ENCODE data around the gene SLFN12L. TPM values are rescaled to one million over a fixed set of nuclear protein-coding genes. Genes with fewer than 3 reads are reported as not detected.

The SLFN12L gene
- total RNA-seq (ENCODE audit: unreplicated experiment), result not detected
- long read RNA-seq, result 0 reads

DNA sequence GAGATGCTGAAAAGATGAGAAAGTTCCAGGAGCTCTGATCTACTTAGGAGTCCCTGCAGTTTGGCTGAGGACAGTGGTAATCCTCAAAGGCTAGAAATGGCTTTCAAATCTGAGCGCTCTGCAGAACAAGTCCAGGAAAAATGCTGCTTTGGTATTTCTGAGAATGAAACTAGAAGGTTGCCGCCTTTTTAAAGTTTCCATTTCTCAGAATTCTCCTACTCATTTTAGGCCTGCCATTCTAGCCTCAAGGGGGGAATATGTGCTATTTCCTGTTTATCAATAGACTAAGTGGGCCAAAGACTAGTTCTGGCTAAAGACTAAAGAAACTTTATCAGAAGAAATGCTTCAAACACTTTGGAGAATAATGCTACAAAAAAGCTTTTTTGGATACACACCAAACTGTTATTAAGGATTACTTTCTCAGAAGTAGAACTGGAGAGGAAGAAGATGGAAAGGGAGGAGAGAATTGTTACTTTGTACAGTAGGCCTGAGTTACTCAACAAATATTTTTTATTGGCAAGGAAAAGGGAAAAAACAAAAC is at the start of gene SLFN12L:
SLFN12L (minus strand) TSS at position 78 of the 541 bp plus-strand sequence. CDS start 15,314 bp downstream, outside the sequence.
- Mint-ChIP-seq H3K4me3 (ENCODE audit: unreplicated experiment) (no peak within 1 kb of the TSS), H3K9me3 (ENCODE audit: unreplicated experiment) (no peaks in the 10 kb centered on the region), H3K27ac (ENCODE audit: unreplicated experiment) (no peak within 1 kb of the TSS), H3K36me3 (ENCODE audit: unreplicated experiment) (no peaks in the 10 kb centered on the region), H3K27me3 (ENCODE audit: unreplicated experiment) (peaks cover 3% of the 10 kb centered on the region), H3K4me1 (ENCODE audit: low read depth, unreplicated experiment) (no peaks in the 10 kb centered on the region)
- DNase-seq, result no peak
- TF ChIP-seq, protein P1, sequence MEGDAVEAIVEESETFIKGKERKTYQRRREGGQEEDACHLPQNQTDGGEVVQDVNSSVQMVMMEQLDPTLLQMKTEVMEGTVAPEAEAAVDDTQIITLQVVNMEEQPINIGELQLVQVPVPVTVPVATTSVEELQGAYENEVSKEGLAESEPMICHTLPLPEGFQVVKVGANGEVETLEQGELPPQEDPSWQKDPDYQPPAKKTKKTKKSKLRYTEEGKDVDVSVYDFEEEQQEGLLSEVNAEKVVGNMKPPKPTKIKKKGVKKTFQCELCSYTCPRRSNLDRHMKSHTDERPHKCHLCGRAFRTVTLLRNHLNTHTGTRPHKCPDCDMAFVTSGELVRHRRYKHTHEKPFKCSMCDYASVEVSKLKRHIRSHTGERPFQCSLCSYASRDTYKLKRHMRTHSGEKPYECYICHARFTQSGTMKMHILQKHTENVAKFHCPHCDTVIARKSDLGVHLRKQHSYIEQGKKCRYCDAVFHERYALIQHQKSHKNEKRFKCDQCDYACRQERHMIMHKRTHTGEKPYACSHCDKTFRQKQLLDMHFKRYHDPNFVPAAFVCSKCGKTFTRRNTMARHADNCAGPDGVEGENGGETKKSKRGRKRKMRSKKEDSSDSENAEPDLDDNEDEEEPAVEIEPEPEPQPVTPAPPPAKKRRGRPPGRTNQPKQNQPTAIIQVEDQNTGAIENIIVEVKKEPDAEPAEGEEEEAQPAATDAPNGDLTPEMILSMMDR (IDR thresholded peaks at IDR 0.05; ENCODE audit: partially characterized antibody, unreplicated experiment), result no peak

DNA sequence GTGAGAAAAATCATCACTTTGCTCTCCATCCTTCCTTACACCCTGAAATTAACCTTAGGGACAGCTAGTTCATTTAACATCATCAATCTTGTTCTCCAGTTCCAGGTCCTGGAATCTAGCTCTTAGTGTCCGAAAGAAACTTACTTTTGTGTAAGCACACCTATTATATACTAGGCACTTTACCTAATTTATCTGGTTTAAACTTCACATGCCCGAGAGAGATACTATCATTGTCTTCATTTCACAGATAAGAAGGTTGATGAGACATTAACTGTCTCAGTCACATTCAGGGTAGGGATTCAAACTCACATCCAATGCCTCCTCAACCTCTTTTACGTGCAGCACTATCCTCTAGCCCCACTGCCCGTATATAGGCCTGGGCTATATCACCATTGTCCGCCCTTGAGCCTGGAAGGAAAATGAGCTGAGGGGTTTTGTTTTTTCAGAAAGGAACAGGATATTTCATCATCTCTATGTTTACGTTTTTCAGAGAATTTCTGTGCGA is 49.1 kb upstream of the SLFN12L start:
- Mint-ChIP-seq H3K27ac (ENCODE audit: unreplicated experiment) (peak overlapping the region; percentile 100), H3K4me3 (ENCODE audit: unreplicated experiment) (peak overlapping the region; percentile 100), H3K27me3 (ENCODE audit: unreplicated experiment) (peaks cover 13% of the 10 kb centered on the region), H3K36me3 (ENCODE audit: unreplicated experiment) (no peaks in the 10 kb centered on the region), H3K4me1 (ENCODE audit: low read depth, unreplicated experiment) (peaks cover 14% of the 10 kb centered on the region), H3K9me3 (ENCODE audit: unreplicated experiment) (peaks cover 14% of the 10 kb centered on the region)
- no peak for DNase-seq
- TF ChIP-seq, protein P1 (IDR thresholded peaks at IDR 0.05; ENCODE audit: partially characterized antibody, unreplicated experiment), result no peak

DNA sequence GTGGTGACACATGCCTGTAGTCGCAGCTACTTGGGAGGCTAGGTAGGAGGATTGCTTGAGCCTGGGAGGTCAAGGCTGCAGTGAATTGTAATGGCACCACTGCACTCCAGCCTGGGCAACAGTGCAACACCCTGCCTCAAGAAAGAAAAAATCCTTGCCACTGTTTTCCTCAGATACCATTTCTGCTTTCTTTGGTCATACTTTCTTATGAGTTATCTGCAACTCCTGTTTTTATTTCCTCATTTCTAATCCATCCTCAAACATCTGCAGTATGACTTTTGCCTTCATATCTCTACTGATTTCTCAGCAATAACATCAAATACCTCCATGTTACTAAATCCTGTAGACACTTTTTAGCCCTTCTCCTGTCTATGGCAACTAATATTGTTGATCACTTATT is 46.6 kb upstream of the SLFN12L start:
- H3K9me3 Mint-ChIP-seq (ENCODE audit: unreplicated experiment), result peaks cover 14% of the 10 kb centered on the region
- no peaks in the 10 kb centered on the region for H3K36me3 Mint-ChIP-seq (ENCODE audit: unreplicated experiment)
- TF ChIP-seq, protein P1 (IDR thresholded peaks at IDR 0.05; ENCODE audit: partially characterized antibody, unreplicated experiment), result no peak
- peaks cover 13% of the 10 kb centered on the region for H3K27me3 Mint-ChIP-seq (ENCODE audit: unreplicated experiment)
- H3K4me3 Mint-ChIP-seq (ENCODE audit: unreplicated experiment), result no peak overlapping the region
- peaks cover 11% of the 10 kb centered on the region for H3K4me1 Mint-ChIP-seq (ENCODE audit: low read depth, unreplicated experiment)
- no peak overlapping the region for H3K27ac Mint-ChIP-seq (ENCODE audit: unreplicated experiment)
- DNase-seq, result no peak

DNA sequence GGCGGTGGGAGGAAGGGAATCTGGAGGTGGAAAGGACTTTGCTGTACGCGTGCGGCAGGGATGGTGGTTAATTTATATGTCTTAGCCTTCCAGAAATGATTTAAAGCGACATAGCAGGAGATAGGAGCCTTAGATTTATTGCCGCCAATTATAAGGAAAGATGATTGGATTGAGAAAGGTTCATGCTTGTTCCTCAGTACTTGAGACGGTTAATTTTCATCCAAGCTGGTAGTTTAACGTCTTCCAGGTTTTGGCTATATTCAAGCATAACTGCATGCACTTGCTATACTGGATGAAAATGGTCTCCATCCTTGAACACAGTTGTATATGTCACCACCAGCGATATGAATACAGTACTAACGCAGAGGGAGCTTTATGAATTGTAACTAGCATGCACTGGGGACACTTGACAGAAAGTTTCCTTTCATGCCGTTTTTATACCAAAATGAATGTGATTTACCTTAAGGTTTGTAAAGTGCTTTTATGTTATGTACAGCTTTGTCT is 41.5 kb upstream of the SLFN12L start:
- Mint-ChIP-seq H3K4me1 (ENCODE audit: low read depth, unreplicated experiment) (peaks cover 5% of the 10 kb centered on the region), H3K9me3 (ENCODE audit: unreplicated experiment) (no peaks in the 10 kb centered on the region), H3K27me3 (ENCODE audit: unreplicated experiment) (peaks cover 3% of the 10 kb centered on the region), H3K27ac (ENCODE audit: unreplicated experiment) (peak overlapping the region; percentile 89), H3K36me3 (ENCODE audit: unreplicated experiment) (no peaks in the 10 kb centered on the region), H3K4me3 (ENCODE audit: unreplicated experiment) (peak overlapping the region; percentile 97)
- TF ChIP-seq, protein P1 (IDR thresholded peaks at IDR 0.05; ENCODE audit: partially characterized antibody, unreplicated experiment), result no peak
- DNase-seq, result no peak

DNA sequence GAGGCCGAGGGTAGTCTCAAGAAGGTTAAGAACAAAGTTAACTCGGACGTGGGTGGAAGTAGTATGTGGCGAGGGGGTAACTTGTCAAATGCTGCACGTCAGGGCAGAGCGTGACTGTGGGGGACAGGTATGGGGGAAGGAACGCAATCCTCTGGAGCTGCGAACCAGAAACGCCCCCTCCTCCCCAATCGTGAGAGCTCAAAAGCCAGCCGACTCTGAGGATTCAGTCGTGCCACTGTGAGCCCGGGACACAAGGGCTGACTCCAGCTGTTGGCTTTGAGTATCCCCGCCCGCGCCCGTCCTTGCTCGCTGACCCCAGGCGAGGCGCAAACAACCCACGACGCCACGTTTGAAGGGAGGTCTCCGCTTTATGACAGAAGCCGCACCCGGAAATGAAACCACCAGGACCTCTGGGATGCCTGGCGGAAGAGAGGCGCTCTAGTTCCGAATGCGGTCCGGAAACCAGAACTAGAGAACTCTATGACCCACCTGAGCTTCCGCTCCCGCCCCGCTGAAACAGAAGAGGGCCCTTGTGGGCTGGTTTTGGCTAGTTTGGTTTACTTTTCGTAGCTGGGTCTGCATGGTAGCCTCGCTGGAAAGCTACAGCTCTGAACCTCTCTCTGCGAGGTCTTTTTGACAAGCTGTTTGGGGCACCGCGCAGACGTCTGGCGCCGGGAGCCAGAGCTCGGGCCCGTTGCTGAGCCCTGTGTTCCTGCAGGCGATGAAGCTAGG is 40.9 kb upstream of the SLFN12L start, which contains the start of gene PEX12:
PEX12 (minus strand) TSS at position 375 of the 732 bp plus-strand sequence. CDS start 550 bp downstream, outside the sequence.
- TF ChIP-seq, protein P1 (IDR thresholded peaks at IDR 0.05; ENCODE audit: partially characterized antibody, unreplicated experiment), result no peak
- Mint-ChIP-seq H3K27ac (ENCODE audit: unreplicated experiment) (peak within 1 kb of the TSS; percentile 89), H3K4me3 (ENCODE audit: unreplicated experiment) (peak within 1 kb of the TSS; percentile 97), H3K36me3 (ENCODE audit: unreplicated experiment) (no peaks in the 10 kb centered on the region), H3K9me3 (ENCODE audit: unreplicated experiment) (no peaks in the 10 kb centered on the region), H3K27me3 (ENCODE audit: unreplicated experiment) (peaks cover under 1% of the 10 kb centered on the region), H3K4me1 (ENCODE audit: low read depth, unreplicated experiment) (peaks cover 5% of the 10 kb centered on the region)
- peak; percentile 76 for DNase-seq
